ENCODE measurements around the gene AVP. TPM values are rescaled to one million over a fixed set of nuclear protein-coding genes. Genes with fewer than 3 reads are reported as not detected.
"Not testable (repeated sequence)": the region's sequence is repeated elsewhere in the genome, so short reads cannot be mapped to it uniquely, and the experiment has no call there.

The AVP gene
- total RNA-seq, 1 donor from 2014 or later = not detected

DNA sequence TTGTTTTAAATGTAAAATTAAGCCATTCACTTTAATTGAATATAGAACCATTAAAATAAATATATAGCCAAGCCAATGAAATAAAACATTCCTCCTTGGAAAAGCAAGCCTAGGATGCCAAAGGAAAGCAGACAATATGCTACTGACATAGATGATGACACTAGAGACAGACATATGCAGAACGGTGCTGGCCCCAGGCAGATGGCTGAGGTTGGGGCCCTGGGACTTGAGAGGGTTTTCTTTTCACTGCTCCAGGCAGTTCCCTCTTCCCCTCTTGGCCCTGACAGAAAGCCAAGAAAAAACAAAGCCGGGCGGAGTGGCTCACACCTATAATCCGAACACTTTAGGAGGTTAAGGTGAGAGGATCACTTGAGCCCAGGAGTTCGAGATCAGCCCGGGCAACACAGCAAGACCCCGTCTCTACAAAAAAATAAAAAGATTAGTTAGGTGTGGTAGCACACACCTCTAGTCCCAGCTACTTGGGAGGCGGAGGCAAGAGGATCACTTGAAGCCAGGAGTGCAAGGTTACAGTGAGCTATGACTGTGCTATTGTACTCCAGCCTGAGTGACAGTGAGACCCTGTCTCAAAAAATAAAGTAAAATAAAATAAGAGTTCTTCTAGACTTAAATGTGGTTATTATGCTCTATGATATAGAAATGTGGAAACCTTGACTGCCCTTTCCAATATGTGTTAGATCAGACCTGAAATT, 43.9 kb upstream of the AVP start:
- Mint-ChIP-seq H3K4me3 (ENCODE audit: unreplicated experiment) (no peak overlapping the region), H3K27ac (ENCODE audit: unreplicated experiment) (no peak overlapping the region), H3K36me3 (ENCODE audit: low read depth) (peaks cover 3% of the 10 kb centered on the region), H3K9me3 (ENCODE audit: low read depth) (no peaks in the 10 kb centered on the region), H3K4me1 (ENCODE audit: low read depth) (peaks cover 7% of the 10 kb centered on the region), H3K27me3 (ENCODE audit: low read depth) (no peaks in the 10 kb centered on the region)
- DNase-seq (ENCODE audit: low spot score) = no peak
- TF ChIP-seq, protein P1, sequence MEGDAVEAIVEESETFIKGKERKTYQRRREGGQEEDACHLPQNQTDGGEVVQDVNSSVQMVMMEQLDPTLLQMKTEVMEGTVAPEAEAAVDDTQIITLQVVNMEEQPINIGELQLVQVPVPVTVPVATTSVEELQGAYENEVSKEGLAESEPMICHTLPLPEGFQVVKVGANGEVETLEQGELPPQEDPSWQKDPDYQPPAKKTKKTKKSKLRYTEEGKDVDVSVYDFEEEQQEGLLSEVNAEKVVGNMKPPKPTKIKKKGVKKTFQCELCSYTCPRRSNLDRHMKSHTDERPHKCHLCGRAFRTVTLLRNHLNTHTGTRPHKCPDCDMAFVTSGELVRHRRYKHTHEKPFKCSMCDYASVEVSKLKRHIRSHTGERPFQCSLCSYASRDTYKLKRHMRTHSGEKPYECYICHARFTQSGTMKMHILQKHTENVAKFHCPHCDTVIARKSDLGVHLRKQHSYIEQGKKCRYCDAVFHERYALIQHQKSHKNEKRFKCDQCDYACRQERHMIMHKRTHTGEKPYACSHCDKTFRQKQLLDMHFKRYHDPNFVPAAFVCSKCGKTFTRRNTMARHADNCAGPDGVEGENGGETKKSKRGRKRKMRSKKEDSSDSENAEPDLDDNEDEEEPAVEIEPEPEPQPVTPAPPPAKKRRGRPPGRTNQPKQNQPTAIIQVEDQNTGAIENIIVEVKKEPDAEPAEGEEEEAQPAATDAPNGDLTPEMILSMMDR (IDR thresholded peaks at IDR 0.05) = no peak

DNA sequence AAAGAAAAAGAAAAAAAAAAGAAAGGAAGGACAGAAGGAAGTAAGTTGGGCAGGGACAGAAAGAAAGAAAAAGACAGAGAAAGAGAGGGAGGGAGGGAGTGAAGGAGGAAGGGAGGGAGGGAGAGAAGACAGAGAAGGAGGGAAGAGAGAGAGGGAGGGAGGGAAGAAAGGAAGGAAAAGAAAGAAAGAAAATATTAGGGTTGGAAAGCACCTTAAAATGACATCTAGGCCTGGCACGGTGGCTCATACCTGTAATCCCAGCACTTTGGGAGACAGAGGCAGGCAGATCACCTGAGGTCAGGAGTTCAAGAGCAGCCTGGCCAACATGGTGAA, 42.0 kb upstream of the AVP start:
- peaks cover 8% of the 10 kb centered on the region for H3K4me1 Mint-ChIP-seq (ENCODE audit: low read depth)
- H3K9me3 Mint-ChIP-seq (ENCODE audit: low read depth) = no peaks in the 10 kb centered on the region
- TF ChIP-seq, protein P1 (IDR thresholded peaks at IDR 0.05) = no peak
- H3K27me3 Mint-ChIP-seq (ENCODE audit: low read depth) = no peaks in the 10 kb centered on the region
- no peak overlapping the region for H3K27ac Mint-ChIP-seq (ENCODE audit: unreplicated experiment)
- DNase-seq (ENCODE audit: low spot score) = no peak
- H3K4me3 Mint-ChIP-seq (ENCODE audit: unreplicated experiment) = no peak overlapping the region
- H3K36me3 Mint-ChIP-seq (ENCODE audit: low read depth) = peaks cover 16% of the 10 kb centered on the region

DNA sequence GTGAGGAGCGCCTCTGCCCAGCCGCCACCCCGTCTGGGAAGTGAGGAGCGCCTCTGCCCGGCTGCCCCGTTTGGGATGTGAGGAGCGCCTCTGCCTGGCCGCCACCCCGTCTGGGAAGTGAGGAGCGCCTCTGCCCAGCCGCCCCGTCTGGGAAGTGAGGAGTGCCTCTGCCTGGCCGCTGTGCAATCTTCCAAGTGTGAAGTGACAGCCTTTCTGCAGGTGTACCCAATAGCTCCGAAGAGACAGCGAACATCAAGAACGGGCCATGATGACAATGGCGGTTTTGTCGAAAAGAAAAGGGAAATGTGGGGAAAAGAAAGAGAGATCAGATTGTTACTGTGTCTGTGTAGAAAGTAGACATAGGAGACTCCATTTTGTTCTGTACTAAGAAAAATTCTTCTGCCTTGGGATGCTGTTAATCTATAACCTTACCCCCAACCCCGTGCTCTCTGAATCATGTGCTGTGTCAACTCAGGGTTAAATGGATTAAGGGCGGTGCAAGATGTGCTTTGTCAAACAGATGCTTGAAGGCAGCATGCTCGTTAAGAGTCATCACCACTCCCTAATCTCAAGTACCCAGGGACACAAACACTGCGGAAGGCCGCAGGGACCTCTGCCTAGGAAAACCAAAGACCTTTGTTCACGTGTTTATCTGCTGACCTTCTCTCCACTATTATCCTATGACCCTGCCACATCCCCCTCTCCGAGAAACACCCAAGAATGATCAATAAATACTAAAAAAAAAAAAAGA, 41.4 kb upstream of the AVP start:
- not testable (repeated sequence) for H3K4me3 Mint-ChIP-seq (ENCODE audit: unreplicated experiment); H3K27ac Mint-ChIP-seq (ENCODE audit: unreplicated experiment); H3K9me3 Mint-ChIP-seq (ENCODE audit: low read depth); H3K27me3 Mint-ChIP-seq (ENCODE audit: low read depth); H3K4me1 Mint-ChIP-seq (ENCODE audit: low read depth); DNase-seq (ENCODE audit: low spot score)
- peaks cover 20% of the 10 kb centered on the region for H3K36me3 Mint-ChIP-seq (ENCODE audit: low read depth)

DNA sequence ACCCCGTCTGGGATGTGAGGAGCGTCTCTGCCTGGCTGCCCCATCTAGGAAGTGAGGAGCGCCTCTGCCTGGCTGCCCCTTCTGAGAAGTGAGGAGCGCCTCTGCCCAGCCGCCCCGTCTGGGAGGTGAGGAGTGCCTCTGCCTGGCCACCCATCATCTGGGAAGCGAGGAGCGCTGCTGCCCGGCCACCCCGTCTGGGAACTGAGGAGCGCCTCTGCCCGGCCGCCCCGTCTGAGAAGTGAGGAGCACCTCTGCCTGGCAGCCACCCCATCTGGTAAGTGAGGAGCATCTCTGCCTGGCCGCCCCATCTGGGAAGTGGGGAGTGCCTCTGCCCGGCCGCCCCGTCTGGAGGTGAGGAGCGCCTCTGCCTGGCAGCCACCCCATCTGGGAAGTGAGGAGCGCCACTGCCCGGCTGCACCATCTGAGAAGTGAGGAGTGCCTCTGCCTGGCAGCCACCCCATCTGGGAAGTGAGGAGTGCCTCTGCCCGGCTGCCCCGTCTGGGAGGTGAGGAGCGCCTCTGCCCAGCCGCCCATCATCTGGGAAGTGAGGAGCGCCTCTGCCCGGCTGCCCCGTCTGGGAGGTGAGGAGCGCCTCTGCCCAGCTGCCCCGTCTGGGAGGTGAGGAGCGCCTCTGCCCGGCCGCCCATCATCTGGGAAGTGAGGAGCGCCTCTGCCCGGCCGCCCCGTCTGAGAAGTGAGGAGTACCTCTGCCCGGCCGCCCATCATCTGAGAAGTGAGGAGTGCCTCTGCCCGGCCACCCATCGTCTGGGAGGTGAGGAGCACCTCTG, 40.4 kb upstream of the AVP start:
- DNase-seq (ENCODE audit: low spot score); H3K27ac Mint-ChIP-seq (ENCODE audit: unreplicated experiment); H3K27me3 Mint-ChIP-seq (ENCODE audit: low read depth); H3K9me3 Mint-ChIP-seq (ENCODE audit: low read depth); H3K4me1 Mint-ChIP-seq (ENCODE audit: low read depth); H3K4me3 Mint-ChIP-seq (ENCODE audit: unreplicated experiment): not testable (repeated sequence)
- H3K36me3 Mint-ChIP-seq (ENCODE audit: low read depth) = peaks cover 23% of the 10 kb centered on the region

DNA sequence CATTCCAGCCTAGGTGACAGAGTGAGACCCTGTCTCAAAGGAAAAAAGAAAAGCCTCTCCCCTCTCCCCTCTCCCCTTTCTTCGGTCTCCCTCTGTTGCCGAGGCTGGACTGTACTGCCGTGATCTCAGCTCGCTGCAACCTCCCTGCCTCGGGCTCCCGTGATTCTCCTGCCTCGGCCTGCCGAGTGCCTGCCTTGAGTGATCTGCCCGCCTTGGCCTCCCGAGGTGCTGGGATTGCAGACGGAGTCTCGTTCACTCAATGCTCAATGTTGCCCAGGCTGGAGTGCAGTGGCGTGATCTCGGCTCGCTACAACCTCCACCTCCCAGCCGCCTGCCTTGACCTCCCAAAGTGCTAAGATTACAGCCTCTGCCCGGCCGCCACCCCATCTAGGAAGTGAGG, 39.6 kb upstream of the AVP start:
- H3K27ac Mint-ChIP-seq (ENCODE audit: unreplicated experiment); H3K27me3 Mint-ChIP-seq (ENCODE audit: low read depth); DNase-seq (ENCODE audit: low spot score); H3K9me3 Mint-ChIP-seq (ENCODE audit: low read depth); H3K4me1 Mint-ChIP-seq (ENCODE audit: low read depth); H3K4me3 Mint-ChIP-seq (ENCODE audit: unreplicated experiment): not testable (repeated sequence)
- H3K36me3 Mint-ChIP-seq (ENCODE audit: low read depth) = peaks cover 23% of the 10 kb centered on the region

DNA sequence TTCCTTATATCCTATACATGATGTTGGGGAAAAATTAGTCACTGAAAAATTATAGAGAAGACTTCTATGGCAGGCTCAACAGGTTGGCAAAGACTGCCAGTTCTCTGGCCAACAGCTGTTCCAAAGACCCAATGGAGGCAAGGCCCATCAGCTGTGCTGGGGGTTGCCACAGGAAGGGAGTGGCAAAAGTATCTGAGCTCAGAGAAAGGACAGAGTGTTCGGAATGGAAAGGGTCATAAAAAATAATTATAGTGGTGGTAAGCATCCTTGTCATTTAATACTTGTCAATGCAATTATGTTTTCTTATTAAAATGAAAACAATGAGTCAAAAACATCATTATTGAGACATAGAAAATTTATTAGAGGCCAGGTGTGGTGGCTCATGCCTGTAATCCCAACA, 39.0 kb upstream of the AVP start:
- TF ChIP-seq, protein P1 (IDR thresholded peaks at IDR 0.05) = no peak
- H3K27ac Mint-ChIP-seq (ENCODE audit: unreplicated experiment) = peak overlapping the region; percentile 23
- peaks cover 8% of the 10 kb centered on the region for H3K4me1 Mint-ChIP-seq (ENCODE audit: low read depth)
- H3K27me3 Mint-ChIP-seq (ENCODE audit: low read depth) = no peaks in the 10 kb centered on the region
- H3K4me3 Mint-ChIP-seq (ENCODE audit: unreplicated experiment) = no peak overlapping the region
- peaks cover 23% of the 10 kb centered on the region for H3K36me3 Mint-ChIP-seq (ENCODE audit: low read depth)
- no peaks in the 10 kb centered on the region for H3K9me3 Mint-ChIP-seq (ENCODE audit: low read depth)
- no peak for DNase-seq (ENCODE audit: low spot score)

Measured in chondrocyte (in vitro differentiated cells).